ENCODE results near the gene ROBO2.

Gene ROBO2

GRCh38 chr3:77475507-77475906, 435.6 kb downstream of the ROBO2 start:
- no peaks in the 10 kb centered on the region for H4K20me1 ChIP-seq (ENCODE audit: insufficient read depth, low read length)
- H2AFZ ChIP-seq (ENCODE audit: low read length): no peak overlapping the region
- no peak overlapping the region for H3K9ac ChIP-seq (ENCODE audit: low read length)
- H3K9me3 ChIP-seq (ENCODE audit: low read length): no peaks in the 10 kb centered on the region
- no peak for TF ChIP-seq EZH2 (IDR thresholded peaks at IDR 0.05; ENCODE audit: borderline replicate concordance, low read length)
- TF ChIP-seq, protein P1, sequence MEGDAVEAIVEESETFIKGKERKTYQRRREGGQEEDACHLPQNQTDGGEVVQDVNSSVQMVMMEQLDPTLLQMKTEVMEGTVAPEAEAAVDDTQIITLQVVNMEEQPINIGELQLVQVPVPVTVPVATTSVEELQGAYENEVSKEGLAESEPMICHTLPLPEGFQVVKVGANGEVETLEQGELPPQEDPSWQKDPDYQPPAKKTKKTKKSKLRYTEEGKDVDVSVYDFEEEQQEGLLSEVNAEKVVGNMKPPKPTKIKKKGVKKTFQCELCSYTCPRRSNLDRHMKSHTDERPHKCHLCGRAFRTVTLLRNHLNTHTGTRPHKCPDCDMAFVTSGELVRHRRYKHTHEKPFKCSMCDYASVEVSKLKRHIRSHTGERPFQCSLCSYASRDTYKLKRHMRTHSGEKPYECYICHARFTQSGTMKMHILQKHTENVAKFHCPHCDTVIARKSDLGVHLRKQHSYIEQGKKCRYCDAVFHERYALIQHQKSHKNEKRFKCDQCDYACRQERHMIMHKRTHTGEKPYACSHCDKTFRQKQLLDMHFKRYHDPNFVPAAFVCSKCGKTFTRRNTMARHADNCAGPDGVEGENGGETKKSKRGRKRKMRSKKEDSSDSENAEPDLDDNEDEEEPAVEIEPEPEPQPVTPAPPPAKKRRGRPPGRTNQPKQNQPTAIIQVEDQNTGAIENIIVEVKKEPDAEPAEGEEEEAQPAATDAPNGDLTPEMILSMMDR (IDR thresholded peaks at IDR 0.05; ENCODE audit: low read length): no peak
- no peaks in the 10 kb centered on the region for H3K79me2 ChIP-seq (ENCODE audit: insufficient read depth, low read length)
- no peaks in the 10 kb centered on the region for H3F3A ChIP-seq (ENCODE audit: insufficient read depth, low read length)
- no peak overlapping the region for H3K4me2 ChIP-seq (ENCODE audit: low read length)
- no peaks in the 10 kb centered on the region for H3K36me3 ChIP-seq (ENCODE audit: insufficient read depth, low read length)
- no peaks in the 10 kb centered on the region for H3K9me2 ChIP-seq (ENCODE audit: low read depth, low read length)
- H3K27ac ChIP-seq (ENCODE audit: low read depth, low read length, poor library complexity, severe bottlenecking): no peak overlapping the region
- H3K4me3 ChIP-seq (ENCODE audit: low read depth, low read length, poor library complexity, severe bottlenecking): no peak overlapping the region
- H3K4me1 ChIP-seq (ENCODE audit: insufficient read depth, low read length, severe bottlenecking): no peaks in the 10 kb centered on the region
- H3K27me3 ChIP-seq (ENCODE audit: insufficient read depth, low read length): no peaks in the 10 kb centered on the region

DNA sequence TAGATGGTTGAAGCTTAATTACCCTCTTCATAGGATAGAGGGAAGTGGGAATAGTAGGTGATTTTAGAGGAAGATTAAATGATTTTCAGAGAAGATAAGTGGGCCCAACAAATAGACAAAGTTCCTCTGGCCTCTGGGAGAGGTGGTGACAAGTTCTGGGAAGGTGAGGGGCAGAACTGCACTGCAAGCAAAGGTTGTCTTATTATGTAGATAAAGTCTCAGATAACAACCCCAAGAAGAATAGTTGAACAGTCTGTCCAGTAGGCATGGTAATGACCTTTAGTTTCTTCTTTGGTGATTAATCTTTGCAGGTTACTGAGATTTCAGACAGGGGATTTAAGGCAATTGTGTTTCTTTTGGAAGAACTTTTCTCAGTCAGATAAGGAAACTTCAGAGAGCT, 439.1 kb downstream of the ROBO2 start:
- Histone ChIP-seq H3K27ac (ENCODE audit: low read depth, low read length, poor library complexity, severe bottlenecking) (no peak overlapping the region), H2AFZ (ENCODE audit: low read length) (no peak overlapping the region), H3K36me3 (ENCODE audit: insufficient read depth, low read length) (no peaks in the 10 kb centered on the region), H3K9me3 (ENCODE audit: low read length) (no peaks in the 10 kb centered on the region), H3K9me2 (ENCODE audit: low read depth, low read length) (no peaks in the 10 kb centered on the region), H3F3A (ENCODE audit: insufficient read depth, low read length) (no peaks in the 10 kb centered on the region), H3K4me3 (ENCODE audit: low read depth, low read length, poor library complexity, severe bottlenecking) (no peak overlapping the region), H3K4me1 (ENCODE audit: insufficient read depth, low read length, severe bottlenecking) (no peaks in the 10 kb centered on the region), H3K27me3 (ENCODE audit: insufficient read depth, low read length) (no peaks in the 10 kb centered on the region), H3K79me2 (ENCODE audit: insufficient read depth, low read length) (no peaks in the 10 kb centered on the region), H3K4me2 (ENCODE audit: low read length) (no peak overlapping the region), H4K20me1 (ENCODE audit: insufficient read depth, low read length) (no peaks in the 10 kb centered on the region), H3K9ac (ENCODE audit: low read length) (no peak overlapping the region)
- TF ChIP-seq, protein P1 (IDR thresholded peaks at IDR 0.05; ENCODE audit: low read length): no peak
- no peak for TF ChIP-seq EZH2 (IDR thresholded peaks at IDR 0.05; ENCODE audit: borderline replicate concordance, low read length)

- Histone ChIP-seq H3K9me3 (ENCODE audit: low read length) (no peaks in the 10 kb centered on the region), H2AFZ (ENCODE audit: low read length) (no peak overlapping the region), H3K4me1 (ENCODE audit: insufficient read depth, low read length, severe bottlenecking) (no peaks in the 10 kb centered on the region), H3F3A (ENCODE audit: insufficient read depth, low read length) (no peaks in the 10 kb centered on the region), H3K4me3 (ENCODE audit: low read depth, low read length, poor library complexity, severe bottlenecking) (no peak overlapping the region), H3K36me3 (ENCODE audit: insufficient read depth, low read length) (no peaks in the 10 kb centered on the region), H3K79me2 (ENCODE audit: insufficient read depth, low read length) (no peaks in the 10 kb centered on the region), H3K9ac (ENCODE audit: low read length) (no peak overlapping the region), H3K9me2 (ENCODE audit: low read depth, low read length) (no peaks in the 10 kb centered on the region), H3K4me2 (ENCODE audit: low read length) (no peak overlapping the region), H3K27me3 (ENCODE audit: insufficient read depth, low read length) (no peaks in the 10 kb centered on the region), H3K27ac (ENCODE audit: low read depth, low read length, poor library complexity, severe bottlenecking) (no peak overlapping the region), H4K20me1 (ENCODE audit: insufficient read depth, low read length) (no peaks in the 10 kb centered on the region)
- TF ChIP-seq EZH2 (IDR thresholded peaks at IDR 0.05; ENCODE audit: borderline replicate concordance, low read length): no peak
- TF ChIP-seq, protein P1 (IDR thresholded peaks at IDR 0.05; ENCODE audit: low read length): no peak
These were observed 449.3 kb downstream of the ROBO2 start for GRCh38 chr3:77489216-77489615.
